SIG-M5 (cell line): ENCODE data around the gene THNSL1.

Source experiments
- DNase-seq: peaks from one replicate; lab custom pipeline; 2025; lab: John Stamatoyannopoulos, UW

Gene THNSL1

DNA sequence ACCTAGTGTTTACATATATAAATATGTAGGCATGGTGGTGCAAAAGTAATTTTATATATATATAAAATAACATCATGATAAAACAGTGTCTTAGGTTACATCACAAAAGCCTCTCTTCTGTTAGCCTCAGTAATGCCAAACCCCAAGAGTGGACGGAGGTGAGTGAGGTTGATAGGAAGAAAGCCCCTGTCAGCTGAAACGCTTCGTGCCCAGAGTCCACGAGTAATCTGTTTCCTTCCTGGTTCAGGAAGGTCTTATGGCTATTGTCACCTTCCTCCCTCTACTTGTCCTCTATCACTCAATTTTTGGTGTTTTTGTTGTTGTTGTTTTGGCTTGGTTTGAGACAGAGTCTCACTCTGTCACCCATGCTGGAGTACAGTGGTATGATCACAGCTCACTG, 41.5 kb downstream of the THNSL1 start:
- no peak for DNase-seq

DNA sequence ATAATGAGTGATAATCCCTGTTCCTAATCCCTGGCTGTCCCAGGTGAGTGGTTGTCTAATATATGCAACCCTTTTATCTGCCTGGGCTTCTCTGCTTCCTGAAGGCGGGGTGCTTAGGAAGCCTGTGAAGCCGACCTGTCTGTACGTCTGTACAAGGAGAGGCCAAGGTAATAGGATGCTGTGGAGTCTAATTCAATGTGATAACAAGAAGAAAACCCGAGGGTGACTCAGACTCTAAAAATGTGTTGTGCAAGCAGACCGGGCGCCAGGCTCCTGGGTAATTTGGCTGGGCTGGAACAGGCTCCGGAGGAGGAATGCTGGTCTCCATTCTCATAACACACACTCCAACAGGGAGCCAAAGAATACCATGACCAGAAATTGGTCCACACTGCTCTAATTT, 43.6 kb downstream of the THNSL1 start:
- no peak for DNase-seq

DNA sequence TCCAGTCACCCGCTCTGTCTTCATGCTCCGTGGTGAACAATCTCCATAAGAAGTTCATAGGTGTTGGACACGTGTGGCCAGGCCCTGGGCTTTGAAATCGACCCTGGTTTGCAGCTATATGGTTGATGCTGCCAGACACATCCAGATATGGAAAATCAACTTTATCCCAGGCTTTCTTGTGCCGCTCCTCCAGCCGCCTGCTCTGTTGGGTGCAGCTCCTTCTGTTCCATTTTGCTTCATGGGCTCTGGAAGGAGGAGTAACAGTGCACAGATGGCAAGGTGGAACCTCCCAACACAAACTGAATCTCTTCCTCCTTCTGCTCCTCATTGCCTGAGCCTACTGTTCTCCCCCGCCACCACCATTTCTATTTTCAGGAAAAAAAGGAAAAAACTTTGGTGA, 44.7 kb downstream of the THNSL1 start:
- DNase-seq = no peak

DNA sequence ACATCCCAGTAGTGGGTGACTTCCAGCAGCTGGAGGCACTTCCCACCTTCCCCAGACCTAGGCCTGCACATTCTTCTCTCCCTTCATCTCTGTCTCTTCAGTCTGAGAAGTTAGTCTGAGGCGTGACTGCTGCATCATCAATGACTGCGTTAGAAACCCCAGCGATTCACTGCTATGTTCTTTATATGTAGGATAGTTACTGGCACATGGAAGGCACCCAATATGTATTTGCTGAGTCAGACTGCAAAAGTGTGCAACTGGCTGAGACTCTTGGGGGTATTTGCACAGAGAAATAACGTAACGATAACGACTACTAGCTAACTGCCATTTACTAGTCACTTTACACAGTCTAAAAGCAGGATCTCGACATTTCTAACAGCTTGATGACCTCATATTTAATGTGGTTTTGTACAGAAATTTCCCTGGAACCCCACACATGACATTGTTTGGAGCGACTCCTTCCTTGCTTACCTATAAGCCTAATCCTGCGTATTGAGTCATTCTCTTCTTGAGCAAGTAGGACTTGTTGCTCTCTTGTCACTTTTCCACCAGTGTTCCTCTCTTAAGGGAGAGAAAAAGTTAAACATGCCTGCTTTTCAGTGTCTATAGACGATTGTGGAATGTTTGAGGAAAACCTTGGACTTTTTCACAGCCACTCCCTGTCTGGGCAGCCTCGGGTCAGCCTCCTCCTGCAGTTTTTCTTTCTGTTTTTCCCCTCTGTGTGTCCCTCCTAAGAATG, 45.5 kb downstream of the THNSL1 start:
- no peak for DNase-seq

DNA sequence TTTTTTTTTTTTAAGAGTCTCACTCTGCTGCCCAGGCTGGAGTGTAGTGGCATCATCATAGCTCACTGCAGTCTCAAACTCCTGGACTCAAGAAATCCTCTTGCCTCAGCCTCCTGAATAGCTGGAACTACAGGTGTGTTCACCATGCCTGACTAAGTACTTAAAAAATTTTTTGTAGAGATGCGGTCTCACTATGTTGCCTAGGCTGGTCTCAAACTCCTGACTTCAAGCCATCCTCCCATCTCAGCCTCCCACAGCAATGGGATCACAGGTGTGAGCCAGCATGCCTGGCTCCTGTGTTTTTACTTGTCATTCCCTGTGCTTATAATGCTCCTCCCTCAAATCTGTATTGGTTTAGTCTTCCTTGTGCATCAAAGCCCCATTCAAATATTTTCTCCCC, 46.7 kb downstream of the THNSL1 start:
- DNase-seq = no peak

DNA sequence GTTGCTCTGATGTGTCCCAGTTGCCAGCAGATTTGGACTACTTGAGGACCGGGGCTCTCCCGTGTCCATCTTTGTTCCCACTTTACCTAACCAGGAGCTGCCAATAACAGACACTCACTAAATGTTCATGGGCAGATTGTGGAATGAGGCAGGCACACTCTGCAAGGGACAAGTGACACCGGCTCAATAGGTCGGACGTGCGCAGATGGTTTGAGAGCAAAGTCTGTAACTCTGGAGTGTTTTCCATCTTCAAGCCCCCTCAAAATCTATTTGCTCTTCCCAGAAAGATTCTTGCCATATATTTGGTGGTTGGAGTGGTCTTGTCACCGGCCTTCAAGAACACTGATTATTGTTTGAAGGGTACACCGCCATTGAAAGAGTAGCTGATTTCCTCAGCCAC, 47.2 kb downstream of the THNSL1 start:
- DNase-seq = no peak

DNA sequence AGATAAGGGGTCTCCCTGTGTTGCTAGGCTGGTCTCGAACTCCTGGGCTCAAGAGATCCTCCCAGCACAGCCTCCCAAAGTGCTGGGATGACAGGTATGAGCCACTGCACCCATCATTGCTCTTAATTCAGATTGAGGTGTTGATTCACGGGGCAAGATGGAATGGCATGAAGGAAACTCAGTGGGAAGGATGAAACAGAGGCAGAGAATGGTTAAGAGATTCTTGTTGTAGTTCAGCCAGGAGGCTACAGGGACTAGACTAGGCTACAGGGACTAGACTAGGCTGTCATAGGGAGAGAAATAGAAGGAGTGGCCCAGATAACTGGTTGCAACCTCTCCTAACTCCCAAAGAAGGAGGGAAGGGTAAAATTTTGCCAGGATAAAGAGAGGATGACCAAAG, 48.0 kb downstream of the THNSL1 start:
- no peak for DNase-seq

DNA sequence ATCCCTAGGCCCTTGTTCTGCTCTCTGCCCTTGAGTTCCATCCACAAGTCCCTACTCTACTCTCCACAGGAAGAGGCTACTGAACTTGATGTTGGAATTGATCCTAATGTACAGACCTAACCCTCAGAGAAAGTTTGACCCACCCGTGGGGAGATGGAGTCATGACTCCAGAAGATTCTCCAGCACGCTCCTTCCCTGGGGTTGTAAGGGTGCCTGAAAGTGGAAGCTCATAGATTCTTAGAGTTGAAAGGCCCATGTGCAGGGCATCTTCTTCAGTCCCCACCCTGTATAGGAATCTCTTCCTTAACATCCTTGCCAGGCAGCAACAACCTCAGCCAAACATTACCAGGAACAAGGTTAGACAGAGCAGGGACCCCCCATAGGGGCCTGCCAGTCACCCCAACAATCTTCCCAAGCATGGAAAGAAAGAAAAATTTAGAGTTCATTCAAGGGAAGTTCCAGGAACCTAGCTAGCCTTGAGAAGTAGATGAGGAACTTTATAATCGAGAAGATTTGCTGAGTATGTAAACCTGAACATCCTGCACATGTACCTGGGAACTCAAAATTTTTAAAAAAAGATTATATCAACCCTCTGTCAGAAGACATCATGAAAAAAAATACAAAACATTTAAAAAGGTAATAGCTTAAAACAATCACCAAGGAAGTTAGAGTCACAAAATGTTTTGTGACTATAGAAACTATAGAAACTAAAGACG, 49.5 kb downstream of the THNSL1 start:
- DNase-seq = no peak

DNA sequence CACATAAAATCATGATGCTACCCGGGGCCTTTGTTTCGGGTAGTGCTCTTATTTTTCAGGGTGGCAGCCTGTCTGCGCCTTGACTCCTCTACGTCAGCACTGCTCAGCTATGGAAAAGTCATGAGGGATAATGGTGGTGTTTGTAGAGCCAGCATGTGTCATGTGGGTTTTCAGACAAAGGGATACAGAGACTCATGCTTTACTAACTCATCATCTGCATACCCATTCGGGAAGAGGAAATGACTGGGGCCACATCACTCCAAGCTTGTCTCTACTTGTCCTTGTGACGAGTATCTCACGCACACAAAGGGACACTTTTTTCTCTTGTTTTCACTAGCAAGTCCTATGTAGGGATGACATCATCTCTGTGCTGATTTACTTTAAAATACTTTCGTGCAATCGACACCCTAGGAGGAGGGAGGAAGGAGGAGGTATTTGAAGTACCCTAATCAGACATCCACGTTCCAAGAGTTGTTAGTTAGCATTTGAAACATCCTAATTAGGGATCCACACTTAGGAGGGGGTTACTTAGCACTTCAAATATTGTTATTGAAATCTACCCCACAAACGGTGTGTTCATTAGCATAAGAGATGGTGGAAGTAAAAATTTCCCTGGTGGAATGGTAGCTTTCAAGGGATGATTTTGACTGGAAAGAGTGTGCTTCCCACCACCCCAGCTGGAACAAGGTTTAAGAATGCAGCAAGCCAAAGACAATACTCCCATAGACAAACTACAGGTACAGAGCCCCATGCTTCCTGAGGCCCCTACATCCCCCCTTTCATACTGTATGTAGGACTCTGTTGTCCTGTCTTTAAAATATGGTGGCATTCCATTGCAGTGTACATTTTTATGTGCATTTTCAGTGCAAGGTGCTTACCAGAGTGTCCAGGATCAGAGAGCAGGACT, 52.0 kb downstream of the THNSL1 start:
- no peak for DNase-seq

DNA sequence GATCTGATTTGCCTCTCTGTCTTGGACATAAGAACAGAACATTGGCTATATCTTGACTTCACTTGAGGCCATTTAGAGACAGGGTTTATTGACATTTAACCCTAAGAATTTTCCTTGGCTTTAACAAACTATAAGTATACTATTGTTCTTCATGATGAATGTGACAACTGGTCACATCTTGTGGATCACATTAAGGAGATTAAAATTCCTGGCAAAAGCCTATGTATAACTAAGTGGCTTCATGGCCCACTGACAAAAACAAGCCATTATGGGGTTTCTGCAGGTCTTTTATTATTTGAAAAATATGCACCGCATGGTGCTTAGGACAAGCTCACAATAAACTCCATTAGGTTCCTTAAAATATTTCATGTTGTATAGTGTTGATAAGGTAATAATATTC, 54.8 kb downstream of the THNSL1 start:
- no peak for DNase-seq

DNA sequence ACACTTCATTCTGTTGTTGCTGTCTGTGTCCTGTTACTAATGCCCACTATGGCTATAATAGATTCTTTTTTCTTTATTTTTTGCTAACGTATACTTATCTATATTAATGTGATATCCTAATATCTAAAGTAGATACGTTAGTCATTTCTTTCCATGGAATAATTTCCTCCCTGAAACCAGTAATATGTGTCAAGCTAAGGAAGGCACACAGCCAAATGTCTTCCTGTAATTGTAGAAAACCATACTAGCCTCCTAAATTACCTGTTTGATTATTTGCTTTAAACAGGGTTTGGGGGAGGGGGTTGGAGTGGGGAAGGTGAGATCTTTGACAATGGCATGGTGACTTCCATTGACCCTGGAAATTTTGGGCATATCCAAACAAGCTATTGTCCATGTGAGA, 56.4 kb downstream of the THNSL1 start:
- DNase-seq = no peak

DNA sequence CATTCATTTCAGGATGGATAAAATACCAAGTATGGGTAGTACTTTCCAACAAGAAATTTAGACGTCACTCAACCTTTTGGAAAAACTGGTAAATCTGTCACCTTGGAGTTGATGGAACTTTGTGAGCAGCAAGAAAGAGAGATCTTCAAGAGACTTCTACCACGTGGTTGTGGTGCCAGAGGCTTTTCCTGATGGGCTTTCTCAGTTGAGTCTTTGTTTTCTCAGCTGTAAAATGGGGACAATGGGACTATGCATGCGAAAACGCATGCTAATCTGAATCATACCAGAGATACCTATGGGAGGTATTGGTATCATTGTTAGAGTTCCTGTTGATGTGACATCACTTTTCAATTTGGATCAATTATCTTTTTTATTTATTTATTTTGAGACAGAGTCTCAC, 59.4 kb downstream of the THNSL1 start:
- no peak for DNase-seq
